HG02852 (cell line): ENCODE measurements around the gene MGAT3.

Experiments
- ATAC-seq: cut with Tn5 transposase; IDR thresholded peaks from one replicate; pipeline ENCODE4 v1.9.1; 2021; ENCODE audit warnings: mild to moderate bottlenecking, moderate library complexity; ENCODE audit not compliant: unreplicated experiment

The MGAT3 gene

GRCh38 chr22:39448205-39449054 is 8.4 kb upstream of the MGAT3 start:
- ATAC-seq = no peak

GRCh38 chr22:39449708-39450107 is 7.1 kb upstream of the MGAT3 start:
- ATAC-seq = no peak

- ATAC-seq = no peak
Measured at GRCh38 chr22:39450258-39450955, 6.4 kb upstream of the MGAT3 start.

GRCh38 chr22:39452740-39453040 is 4.1 kb upstream of the MGAT3 start:
- no peak for ATAC-seq

GRCh38 chr22:39453765-39454378 is 2.9 kb upstream of the MGAT3 start:
- ATAC-seq = no peak

GRCh38 chr22:39454385-39454871 is 2.4 kb upstream of the MGAT3 start:
- no peak for ATAC-seq

- ATAC-seq = no peak
Measured at GRCh38 chr22:39457198-39457555, 365 bp downstream of the MGAT3 start.

GRCh38 chr22:39457556-39458443 is 988 bp downstream of the MGAT3 start:
- ATAC-seq = no peak

GRCh38 chr22:39458444-39459083 is 1.8 kb downstream of the MGAT3 start:
- ATAC-seq = no peak

- no peak for ATAC-seq
Measured at GRCh38 chr22:39459681-39460080, 2.9 kb downstream of the MGAT3 start.

- ATAC-seq = no peak
Measured at GRCh38 chr22:39462443-39463221, 5.8 kb downstream of the MGAT3 start.

- no peak for ATAC-seq
Measured at GRCh38 chr22:39463277-39463676, 6.5 kb downstream of the MGAT3 start.

GRCh38 chr22:39463931-39464390 is 7.1 kb downstream of the MGAT3 start:
- ATAC-seq = no peak

GRCh38 chr22:39466228-39467006 is 9.6 kb downstream of the MGAT3 start:
- ATAC-seq = no peak

GRCh38 chr22:39467390-39467895 is 10.6 kb downstream of the MGAT3 start:
- ATAC-seq = no peak

GRCh38 chr22:39468487-39469325 is 11.9 kb downstream of the MGAT3 start:
- no peak for ATAC-seq

- ATAC-seq = no peak
Measured at GRCh38 chr22:39469326-39469680, 12.5 kb downstream of the MGAT3 start.
